Adrenal gland (tissue), 5 donors: ENCODE measurements around the gene SIGLEC10.

Source experiments
- POLR2A ChIP-seq, 2 donors: fragments of 450-650 bp; IDR thresholded peaks; one replicate each; pipeline ENCODE4 v1.6.1; 2017; ENCODE audit warnings: antibody characterized with exemption in 2 of 2, mild to moderate bottlenecking in 2 of 2, moderate library complexity in 1 of 2
- TF ChIP-seq, protein P1 (sequence below), 6 experiments: fragments of 450-650 bp in 4 of 6; fragments of 200-600 bp in 2 of 6; sonication (generic) in 1 of 6; IDR thresholded peaks; 1 replicate in 5 of 6; 2 replicates in 1 of 6; pipeline versions ENCODE4 v1.5.1 to v1.8.0; 2016 to 2021; ENCODE audit warnings: antibody characterized with exemption in 6 of 6, mild to moderate bottlenecking in 2 of 6, moderate library complexity in 1 of 6
- donor health status: DM: no; HTN: no; CAD: no.

DNA sequence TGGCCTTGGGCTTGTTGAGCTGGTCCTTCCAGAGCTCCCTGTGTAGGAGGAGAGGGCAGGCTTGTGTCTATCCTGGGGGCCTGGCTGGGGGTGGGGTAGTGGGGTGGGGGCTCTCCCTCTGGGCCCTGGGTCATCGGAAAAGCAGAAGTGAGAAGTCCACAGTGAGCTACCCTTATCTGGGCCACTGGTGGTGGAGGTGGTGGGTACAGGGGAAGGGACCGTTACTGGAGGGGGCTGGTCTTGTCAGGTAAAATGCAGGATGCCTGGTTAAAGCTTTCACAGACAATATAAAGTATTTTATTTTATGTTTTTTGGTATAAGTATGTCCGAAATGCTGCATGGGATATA is 342 bp upstream of the SIGLEC10 start:
- TF ChIP-seq, protein P1, sequence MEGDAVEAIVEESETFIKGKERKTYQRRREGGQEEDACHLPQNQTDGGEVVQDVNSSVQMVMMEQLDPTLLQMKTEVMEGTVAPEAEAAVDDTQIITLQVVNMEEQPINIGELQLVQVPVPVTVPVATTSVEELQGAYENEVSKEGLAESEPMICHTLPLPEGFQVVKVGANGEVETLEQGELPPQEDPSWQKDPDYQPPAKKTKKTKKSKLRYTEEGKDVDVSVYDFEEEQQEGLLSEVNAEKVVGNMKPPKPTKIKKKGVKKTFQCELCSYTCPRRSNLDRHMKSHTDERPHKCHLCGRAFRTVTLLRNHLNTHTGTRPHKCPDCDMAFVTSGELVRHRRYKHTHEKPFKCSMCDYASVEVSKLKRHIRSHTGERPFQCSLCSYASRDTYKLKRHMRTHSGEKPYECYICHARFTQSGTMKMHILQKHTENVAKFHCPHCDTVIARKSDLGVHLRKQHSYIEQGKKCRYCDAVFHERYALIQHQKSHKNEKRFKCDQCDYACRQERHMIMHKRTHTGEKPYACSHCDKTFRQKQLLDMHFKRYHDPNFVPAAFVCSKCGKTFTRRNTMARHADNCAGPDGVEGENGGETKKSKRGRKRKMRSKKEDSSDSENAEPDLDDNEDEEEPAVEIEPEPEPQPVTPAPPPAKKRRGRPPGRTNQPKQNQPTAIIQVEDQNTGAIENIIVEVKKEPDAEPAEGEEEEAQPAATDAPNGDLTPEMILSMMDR (IDR thresholded peaks at IDR 0.05), result no peak
- no peak for TF ChIP-seq POLR2A (IDR thresholded peaks at IDR 0.05)
